SK-N-MC (cell line): ENCODE results near the gene TBC1D19.

ENCODE experiments used
- EZH2 ChIP-seq: fragments of 200-600 bp; sonication (generic); IDR thresholded peaks from one replicate; pipeline ENCODE4 v1.6.1; 2017; ENCODE audit warnings: antibody characterized with exemption
- POLR2AphosphoS5 ChIP-seq: IDR thresholded peaks from 2 replicates; pipeline ENCODE4 v1.6.1; 2012; ENCODE audit warnings: mild to moderate bottlenecking, low read depth, low read length, borderline replicate concordance

DNA sequence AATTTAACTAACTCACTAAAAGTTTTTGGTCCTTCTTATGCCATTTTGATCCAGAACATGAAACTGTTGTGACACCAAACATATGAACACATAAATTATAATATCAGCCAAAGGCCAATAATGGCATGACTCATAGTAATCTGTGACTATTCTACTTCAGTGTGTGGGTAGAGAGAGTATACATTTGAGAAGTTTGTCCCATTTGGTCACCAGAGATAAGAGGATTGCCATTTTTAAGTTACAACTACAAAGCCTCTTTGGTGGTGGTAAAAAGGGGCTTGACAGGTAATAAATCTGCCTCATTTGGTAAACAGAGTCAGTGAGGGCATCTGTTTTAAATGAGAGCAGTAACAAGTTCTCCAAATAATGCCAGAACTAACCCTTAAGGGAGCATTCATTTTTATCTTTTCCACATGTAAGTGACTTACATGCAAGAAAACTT, 117.9 kb downstream of the TBC1D19 start:
- no peak for TF ChIP-seq EZH2
- no peak for TF ChIP-seq POLR2AphosphoS5
